GM12801 (cell line): ENCODE data around the gene ADAMTS2.

Experiments
- TF ChIP-seq, protein P1 (sequence below): IDR thresholded peaks from one replicate; pipeline ENCODE4 v1.5.1; 2011; ENCODE audit warnings: control low read depth; ENCODE audit not compliant: insufficient read length; ENCODE audit errors: extremely low read depth

Gene ADAMTS2

DNA sequence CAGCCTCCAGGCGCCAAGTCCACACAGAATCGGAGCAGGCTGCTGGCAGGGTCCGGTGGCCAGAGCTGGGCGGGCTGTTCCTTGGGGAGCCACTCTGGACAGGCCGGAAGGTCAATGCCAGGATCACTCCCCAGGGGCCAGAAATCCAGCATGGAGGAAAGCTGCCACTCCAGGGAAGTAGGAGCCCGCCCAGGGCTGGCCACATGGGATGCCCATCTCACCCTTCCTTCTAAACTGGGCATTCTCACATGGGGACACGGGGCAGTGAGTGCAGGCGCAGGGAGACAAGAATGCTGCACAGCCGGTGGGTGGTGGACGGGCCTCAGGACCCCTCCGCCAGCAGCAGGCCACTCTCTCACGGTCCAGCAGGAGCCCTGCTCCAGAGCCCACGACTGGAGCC lies 58.2 kb downstream of the ADAMTS2 start:
- TF ChIP-seq, protein P1, sequence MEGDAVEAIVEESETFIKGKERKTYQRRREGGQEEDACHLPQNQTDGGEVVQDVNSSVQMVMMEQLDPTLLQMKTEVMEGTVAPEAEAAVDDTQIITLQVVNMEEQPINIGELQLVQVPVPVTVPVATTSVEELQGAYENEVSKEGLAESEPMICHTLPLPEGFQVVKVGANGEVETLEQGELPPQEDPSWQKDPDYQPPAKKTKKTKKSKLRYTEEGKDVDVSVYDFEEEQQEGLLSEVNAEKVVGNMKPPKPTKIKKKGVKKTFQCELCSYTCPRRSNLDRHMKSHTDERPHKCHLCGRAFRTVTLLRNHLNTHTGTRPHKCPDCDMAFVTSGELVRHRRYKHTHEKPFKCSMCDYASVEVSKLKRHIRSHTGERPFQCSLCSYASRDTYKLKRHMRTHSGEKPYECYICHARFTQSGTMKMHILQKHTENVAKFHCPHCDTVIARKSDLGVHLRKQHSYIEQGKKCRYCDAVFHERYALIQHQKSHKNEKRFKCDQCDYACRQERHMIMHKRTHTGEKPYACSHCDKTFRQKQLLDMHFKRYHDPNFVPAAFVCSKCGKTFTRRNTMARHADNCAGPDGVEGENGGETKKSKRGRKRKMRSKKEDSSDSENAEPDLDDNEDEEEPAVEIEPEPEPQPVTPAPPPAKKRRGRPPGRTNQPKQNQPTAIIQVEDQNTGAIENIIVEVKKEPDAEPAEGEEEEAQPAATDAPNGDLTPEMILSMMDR = no peak

DNA sequence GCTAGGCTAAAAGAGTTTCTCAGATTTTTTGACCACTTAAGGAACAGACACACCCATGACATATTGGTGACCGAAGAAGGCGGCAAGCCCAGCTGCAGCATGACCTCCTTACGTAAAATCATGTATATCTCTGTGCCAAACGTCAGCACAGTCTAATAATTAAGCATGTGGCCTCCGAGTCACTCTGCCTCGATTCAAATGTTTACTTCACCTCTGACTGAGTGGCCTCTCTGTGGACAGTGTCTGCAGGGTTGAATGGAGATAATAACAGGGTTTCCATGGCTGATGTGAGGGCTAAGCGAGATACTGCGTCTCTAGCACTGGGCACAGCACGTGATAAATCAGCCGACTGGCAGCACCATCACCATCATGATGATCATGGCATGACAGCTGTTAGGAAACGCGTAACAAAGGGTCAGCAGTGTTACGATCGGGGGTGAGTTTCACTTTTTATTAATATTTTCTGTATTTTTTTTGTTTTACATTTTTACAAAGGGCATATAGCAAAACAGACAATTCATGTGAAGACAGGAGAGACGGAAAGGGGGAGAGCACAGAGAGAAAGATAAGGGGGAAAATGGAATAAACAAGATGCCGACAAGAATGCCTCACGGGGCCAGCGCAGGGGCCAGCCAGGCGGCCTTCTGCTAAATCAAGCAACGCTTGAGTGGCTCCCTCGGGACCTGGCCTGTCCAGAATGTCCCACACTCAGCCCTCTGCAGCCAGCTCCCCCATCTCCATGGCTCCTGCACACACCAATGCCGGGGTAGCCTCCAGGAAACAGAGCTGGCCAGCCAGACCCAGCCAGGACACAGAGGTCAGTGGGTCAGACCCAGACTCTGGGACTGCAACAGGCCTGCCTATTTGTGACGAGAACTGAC lies 60.3 kb downstream of the ADAMTS2 start:
- TF ChIP-seq, protein P1 = no peak

DNA sequence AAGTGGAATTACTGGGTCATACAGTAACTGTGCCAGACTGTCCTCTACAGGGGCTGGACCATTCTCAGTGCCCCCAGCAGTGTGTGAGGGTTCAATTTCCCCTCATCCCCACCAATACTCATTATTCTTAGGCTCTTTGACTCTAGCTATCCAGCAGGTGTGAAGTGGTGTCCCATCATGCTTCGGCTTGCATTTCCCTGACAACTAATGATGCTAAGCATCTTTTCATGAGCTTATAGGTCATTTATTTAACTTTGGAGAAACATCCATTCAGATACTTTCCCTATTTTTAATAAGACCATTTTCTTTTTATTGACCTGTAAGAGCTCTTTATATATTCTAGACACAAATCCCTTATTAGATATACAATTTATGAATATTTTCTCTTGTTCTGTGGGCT lies 63.6 kb downstream of the ADAMTS2 start:
- TF ChIP-seq, protein P1 = no peak

DNA sequence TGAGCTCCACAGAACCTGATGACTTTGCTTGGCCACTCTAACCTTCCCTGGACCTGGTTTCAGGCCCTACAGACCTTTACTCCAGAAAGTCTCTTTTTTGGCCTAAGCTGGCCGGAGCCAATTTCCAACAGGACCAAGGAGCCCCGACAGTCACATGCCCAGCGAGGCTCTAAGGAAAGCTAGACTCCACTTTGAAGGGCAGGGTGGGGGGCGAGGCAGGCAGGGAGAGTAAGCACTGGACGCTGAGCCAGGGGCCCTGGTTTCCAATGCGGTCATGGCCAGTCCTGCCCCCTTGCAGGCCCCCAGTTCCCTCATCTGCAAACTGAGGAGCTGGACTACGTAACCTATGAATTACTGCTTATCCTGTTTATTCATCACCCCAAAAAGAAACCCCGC lies 65.2 kb downstream of the ADAMTS2 start:
- TF ChIP-seq, protein P1 = no peak

DNA sequence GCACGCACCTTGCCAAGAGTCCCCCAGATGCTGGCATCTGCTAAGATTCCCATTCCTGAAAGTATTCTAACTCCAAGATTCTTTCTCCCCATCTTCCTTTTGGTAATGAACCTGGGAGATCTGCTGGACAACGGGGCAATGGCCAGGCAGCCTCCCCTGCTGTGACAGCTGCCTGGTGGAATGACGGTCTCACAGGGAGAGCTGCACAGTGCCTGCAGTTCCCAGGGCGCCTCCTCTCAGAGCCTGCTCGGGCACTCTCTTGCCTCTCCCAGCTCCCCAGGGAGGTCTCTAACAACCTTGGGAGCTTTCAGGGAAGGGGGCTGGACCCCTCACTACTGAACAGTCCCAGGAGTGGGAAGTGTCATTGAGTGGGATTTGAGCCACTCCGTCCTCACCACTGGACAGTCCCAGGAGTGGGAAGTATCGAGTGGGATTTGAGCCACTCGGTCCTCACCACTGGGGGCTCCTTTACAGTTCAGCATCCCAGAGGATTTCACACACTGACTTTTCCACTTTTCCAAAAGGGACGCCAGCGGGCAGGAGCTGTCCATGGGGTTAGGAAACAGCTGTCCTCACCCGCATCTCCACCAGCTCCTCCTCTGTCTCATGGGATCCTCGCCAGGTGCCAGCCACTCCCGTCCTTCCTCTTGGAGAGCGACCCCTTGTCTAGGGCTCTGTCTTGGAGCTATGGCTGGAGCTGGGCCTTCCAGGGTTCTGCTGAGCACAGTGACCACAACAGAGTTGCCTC lies 65.7 kb downstream of the ADAMTS2 start:
- TF ChIP-seq, protein P1 = no peak

DNA sequence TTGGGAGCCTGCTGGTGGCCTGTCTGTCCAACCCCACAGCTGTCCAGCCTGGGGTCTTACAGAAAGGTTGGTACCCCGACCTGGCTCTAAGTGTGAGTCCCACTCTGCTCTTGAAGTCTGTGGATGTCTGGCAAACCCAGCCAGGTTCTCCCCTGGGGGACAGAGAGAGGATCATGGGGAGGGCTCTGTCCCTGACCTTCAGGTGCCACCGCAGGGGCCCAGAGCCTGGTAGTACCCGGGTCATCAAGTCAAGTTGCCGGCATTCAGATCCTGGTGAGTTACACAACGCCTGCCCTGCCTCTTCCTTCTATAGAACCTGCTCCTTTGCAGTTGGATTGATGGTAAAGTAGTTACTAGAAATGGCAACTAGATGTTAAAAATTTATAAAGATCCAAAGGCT lies 66.7 kb downstream of the ADAMTS2 start:
- TF ChIP-seq, protein P1 = no peak

DNA sequence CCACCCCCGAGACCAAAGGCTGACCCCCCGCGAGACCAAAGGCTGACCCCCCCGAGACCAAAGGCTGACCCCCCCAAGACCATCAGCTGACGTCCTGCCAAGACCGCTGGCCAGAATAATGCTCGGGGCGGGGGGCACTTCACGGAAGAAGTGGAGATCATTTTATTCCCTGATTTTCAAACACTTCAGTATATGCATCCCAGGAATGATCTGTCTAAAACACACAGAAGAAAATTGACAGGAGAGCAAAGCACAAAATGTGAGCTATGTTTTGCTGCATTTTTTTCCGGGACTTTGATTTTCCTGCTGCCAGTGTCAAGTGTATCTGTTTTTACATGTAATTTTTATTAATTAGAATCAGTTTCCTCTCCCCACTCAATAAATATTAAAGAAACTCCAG lies 67.1 kb downstream of the ADAMTS2 start:
- TF ChIP-seq, protein P1 = no peak
